H9 (cell line): ENCODE data around the gene UNC13C. TPM values are rescaled to one million over a fixed set of nuclear protein-coding genes. Genes with fewer than 3 reads are reported as not detected.

Source experiments
- DNase-seq: peaks from one replicate; pipeline ENCODE4 v3.0.0-alpha.2; 2017
- H2AFZ ChIP-seq: one replicate; pipeline ENCODE4 v1.6.1; 2013; ENCODE audit warnings: mild to moderate bottlenecking, low read length, control low read depth, moderate library complexity
- H2AK5ac ChIP-seq: 2 replicates; pipeline ENCODE4 v1.6.1; 2013; ENCODE audit warnings: low read length, control low read depth, mixed read lengths; ENCODE audit not compliant: insufficient read length
- H2BK120ac ChIP-seq: one replicate; pipeline ENCODE4 v1.6.1; 2013; ENCODE audit warnings: low read depth, mild to moderate bottlenecking, low read length, control low read depth, inconsistent platforms; ENCODE audit not compliant: poor library complexity, severe bottlenecking
- H2BK12ac ChIP-seq: 2 replicates; pipeline ENCODE4 v1.6.1; 2013; ENCODE audit warnings: low read length, control low read depth, mixed read lengths, low read depth; ENCODE audit not compliant: insufficient read length
- H2BK15ac ChIP-seq: 2 replicates; pipeline ENCODE4 v1.6.1; 2013; ENCODE audit warnings: low read depth, low read length, control low read depth
- H2BK20ac ChIP-seq: one replicate; pipeline ENCODE4 v1.6.1; 2013; ENCODE audit warnings: low read depth, mild to moderate bottlenecking, low read length, control low read depth, inconsistent platforms; ENCODE audit not compliant: poor library complexity, severe bottlenecking
- H2BK5ac ChIP-seq: 2 replicates; pipeline ENCODE4 v1.6.1; 2013; ENCODE audit warnings: low read length, control low read depth, mixed read lengths; ENCODE audit not compliant: insufficient read length
- H3K14ac ChIP-seq: 2 replicates; pipeline ENCODE4 v1.6.1; 2013; ENCODE audit warnings: low read length, control low read depth; ENCODE audit not compliant: insufficient read depth
- H3K18ac ChIP-seq: 2 replicates; pipeline ENCODE4 v1.6.1; 2013; ENCODE audit warnings: low read depth, mild to moderate bottlenecking, mixed read lengths, low read length, control low read depth; ENCODE audit not compliant: insufficient read length
- H3K23ac ChIP-seq: 2 replicates; pipeline ENCODE4 v1.6.1; 2013; ENCODE audit warnings: low read length, control low read depth, mixed read lengths, low read depth; ENCODE audit not compliant: insufficient read length
- H3K23me2 ChIP-seq: 2 replicates; pipeline ENCODE4 v1.6.1; 2013; ENCODE audit warnings: low read depth, mild to moderate bottlenecking, mixed read lengths, low read length, control low read depth; ENCODE audit not compliant: insufficient read length, poor library complexity, severe bottlenecking
- H3K27ac ChIP-seq: 2 replicates; pipeline ENCODE4 v1.5.1; 2013; ENCODE audit warnings: low read length, control low read depth, mixed read lengths, low read depth; ENCODE audit not compliant: insufficient read length
- H3K27me3 ChIP-seq: 2 replicates; pipeline ENCODE4 v1.6.1; 2013; ENCODE audit warnings: low read length, control low read depth, inconsistent platforms; ENCODE audit not compliant: insufficient read depth
- H3K4ac ChIP-seq: 2 replicates; pipeline ENCODE4 v1.6.1; 2013; ENCODE audit warnings: low read depth, mild to moderate bottlenecking, control low read depth, inconsistent platforms, low read length, moderate library complexity
- H3K4me1 ChIP-seq: 2 replicates; pipeline ENCODE4 v1.6.1; 2013; ENCODE audit warnings: low read length, control low read depth, inconsistent platforms; ENCODE audit not compliant: insufficient read depth
- H3K4me2 ChIP-seq: 2 replicates; pipeline ENCODE4 v1.6.1; 2013; ENCODE audit warnings: low read length, control low read depth, mixed read lengths; ENCODE audit not compliant: insufficient read length, insufficient read depth
- H3K56ac ChIP-seq: 2 replicates; pipeline ENCODE4 v1.6.1; 2013; ENCODE audit warnings: low read depth, mild to moderate bottlenecking, mixed read lengths, low read length, control low read depth; ENCODE audit not compliant: insufficient read length
- H3K79me1 ChIP-seq: 2 replicates; pipeline ENCODE4 v1.6.1; 2013; ENCODE audit warnings: low read depth, mild to moderate bottlenecking, moderate library complexity, low read length, control low read depth, inconsistent platforms; ENCODE audit not compliant: insufficient read depth, poor library complexity, severe bottlenecking
- H3K79me2 ChIP-seq: 2 replicates; pipeline ENCODE4 v1.6.1; 2013; ENCODE audit warnings: low read length, control low read depth, inconsistent platforms; ENCODE audit not compliant: insufficient read depth
- H3K9ac ChIP-seq: 2 replicates; pipeline ENCODE4 v1.6.1; 2013; ENCODE audit warnings: low read length, control low read depth, mixed read lengths; ENCODE audit not compliant: insufficient read length; ENCODE audit errors: extremely low read depth
- H3K9me3 ChIP-seq: one replicate; pipeline ENCODE4 v1.6.1; 2013; ENCODE audit warnings: low read depth, low read length, inconsistent platforms; ENCODE audit not compliant: control insufficient read depth
- H3T11ph ChIP-seq: one replicate; pipeline ENCODE4 v1.6.1; 2013; ENCODE audit warnings: mild to moderate bottlenecking, low read length, control low read depth, inconsistent platforms
- H4K20me1 ChIP-seq: one replicate; pipeline ENCODE4 v1.6.1; 2013; ENCODE audit not compliant: control insufficient read depth, insufficient read length, insufficient read depth
- H4K5ac ChIP-seq: 2 replicates; pipeline ENCODE4 v1.6.1; 2013; ENCODE audit warnings: low read depth, mild to moderate bottlenecking, mixed read lengths, low read length, control low read depth; ENCODE audit not compliant: insufficient read length
- H4K8ac ChIP-seq: replicated peaks from 2 replicates; pipeline ENCODE4 v1.6.1; 2013; ENCODE audit warnings: low read length, control low read depth, mixed read lengths, low read depth; ENCODE audit not compliant: insufficient read length
- H4K91ac ChIP-seq: 2 replicates; pipeline ENCODE4 v1.6.1; 2013; ENCODE audit warnings: low read depth, mild to moderate bottlenecking, moderate library complexity, mixed read lengths, low read length, control low read depth; ENCODE audit not compliant: insufficient read length
- H3K27ac Mint-ChIP-seq, 3 experiments: 2 replicates in 2 of 3; 3 replicates in 1 of 3; pipeline ENCODE4 v1.8.0; 2020 to 2021; ENCODE audit warnings: mixed read lengths in 3 of 3, mild to moderate bottlenecking in 1 of 3, moderate library complexity in 1 of 3
- H3K27me3 Mint-ChIP-seq: 2 replicates; pipeline ENCODE4 v1.8.0; 2021; ENCODE audit warnings: low read depth, mild to moderate bottlenecking, moderate library complexity, mixed read lengths
- H3K36me3 Mint-ChIP-seq, 3 experiments: 2 replicates in 2 of 3; 3 replicates in 1 of 3; pipeline ENCODE4 v1.8.0; 2020 to 2021; ENCODE audit warnings: low read depth in 3 of 3, mixed read lengths in 3 of 3; ENCODE audit not compliant: insufficient read depth in 1 of 3
- H3K4me1 Mint-ChIP-seq, 2 experiments: 2 replicates each; pipeline ENCODE4 v1.8.0; 2020; ENCODE audit warnings: mixed read lengths in 2 of 2
- H3K4me3 Mint-ChIP-seq, 2 experiments: 2 replicates in 1 of 2; 3 replicates in 1 of 2; pipeline ENCODE4 v1.8.0; 2020 to 2021; ENCODE audit warnings: mild to moderate bottlenecking in 2 of 2, mixed read lengths in 2 of 2, moderate library complexity in 1 of 2
- H3K9me3 Mint-ChIP-seq, 2 experiments: 2 replicates in 1 of 2; 3 replicates in 1 of 2; pipeline ENCODE4 v1.8.0; 2020; ENCODE audit warnings: mild to moderate bottlenecking in 2 of 2, mixed read lengths in 2 of 2, moderate library complexity in 1 of 2
- WGBS: extraction: QIAGEN DNeasy Blood & Tissue Kit; methylation state at CpG from one replicate; pipeline ENCODE4 v1.1.7; 2013; ENCODE audit warnings: missing lambda C conversion rate, low lambda C conversion rate, mixed read lengths; ENCODE audit not compliant: insufficient read length; ENCODE audit errors: extremely low coverage; 5-methylcytosine and 5-hydroxymethylcytosine counted together
- total RNA-seq: library from RNA; stranded (reverse); gene quantifications from 2 replicates; pipeline ENCODE4 v1.2.1, GENCODE V29; 2021
- TF ChIP-seq, protein P1 (sequence below): fragments of 200-600 bp; sonication (generic); conservative IDR thresholded peaks from 3 replicates; pipeline ENCODE4 v1.8.0; 2021; ENCODE audit warnings: antibody characterized with exemption, mild to moderate bottlenecking

The UNC13C gene
- total RNA-seq, 1 experiment from 2014 or later: 0.02 TPM

DNA sequence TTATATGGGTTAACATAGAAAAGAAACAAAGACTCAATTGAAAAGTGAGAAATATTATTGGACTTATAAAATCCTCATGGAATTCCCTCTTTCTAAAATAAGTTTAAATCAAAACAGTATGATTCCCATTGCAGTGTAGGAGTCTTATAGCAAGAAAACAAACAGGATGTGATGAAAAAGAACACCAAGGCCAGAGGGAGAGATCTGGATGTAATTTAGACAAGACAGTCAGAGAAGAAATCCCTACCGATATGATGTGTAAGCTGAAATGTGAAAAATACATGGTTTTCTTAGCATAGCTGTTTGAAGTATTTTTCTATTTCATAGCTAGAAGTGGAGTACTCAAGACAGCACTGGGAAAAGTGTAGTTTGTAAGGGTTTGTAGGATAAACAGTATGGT, 697.0 kb downstream of the UNC13C start:
- no peak overlapping the region for H2BK5ac ChIP-seq
- no peak overlapping the region for H3K56ac ChIP-seq
- H3K4me2 ChIP-seq: no peak overlapping the region
- TF ChIP-seq, protein P1, sequence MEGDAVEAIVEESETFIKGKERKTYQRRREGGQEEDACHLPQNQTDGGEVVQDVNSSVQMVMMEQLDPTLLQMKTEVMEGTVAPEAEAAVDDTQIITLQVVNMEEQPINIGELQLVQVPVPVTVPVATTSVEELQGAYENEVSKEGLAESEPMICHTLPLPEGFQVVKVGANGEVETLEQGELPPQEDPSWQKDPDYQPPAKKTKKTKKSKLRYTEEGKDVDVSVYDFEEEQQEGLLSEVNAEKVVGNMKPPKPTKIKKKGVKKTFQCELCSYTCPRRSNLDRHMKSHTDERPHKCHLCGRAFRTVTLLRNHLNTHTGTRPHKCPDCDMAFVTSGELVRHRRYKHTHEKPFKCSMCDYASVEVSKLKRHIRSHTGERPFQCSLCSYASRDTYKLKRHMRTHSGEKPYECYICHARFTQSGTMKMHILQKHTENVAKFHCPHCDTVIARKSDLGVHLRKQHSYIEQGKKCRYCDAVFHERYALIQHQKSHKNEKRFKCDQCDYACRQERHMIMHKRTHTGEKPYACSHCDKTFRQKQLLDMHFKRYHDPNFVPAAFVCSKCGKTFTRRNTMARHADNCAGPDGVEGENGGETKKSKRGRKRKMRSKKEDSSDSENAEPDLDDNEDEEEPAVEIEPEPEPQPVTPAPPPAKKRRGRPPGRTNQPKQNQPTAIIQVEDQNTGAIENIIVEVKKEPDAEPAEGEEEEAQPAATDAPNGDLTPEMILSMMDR: no peak
- H2BK120ac ChIP-seq: no peak overlapping the region
- no peak overlapping the region for H3T11ph ChIP-seq
- no peak overlapping the region for H3K27ac ChIP-seq
- H4K5ac ChIP-seq: no peak overlapping the region
- DNase-seq: no peak
- no peaks in the 10 kb centered on the region for H4K20me1 ChIP-seq
- H3K4me1 ChIP-seq: no peaks in the 10 kb centered on the region
- H3K14ac ChIP-seq: no peak overlapping the region
- H3K79me1 ChIP-seq: no peaks in the 10 kb centered on the region
- H3K79me2 ChIP-seq: no peaks in the 10 kb centered on the region
- H2AFZ ChIP-seq: no peak overlapping the region
- H3K23ac ChIP-seq: no peak overlapping the region
- no peak overlapping the region for H2AK5ac ChIP-seq
- H3K27me3 ChIP-seq: no peaks in the 10 kb centered on the region
- Mint-ChIP-seq H3K4me3 (no peak overlapping the region), H3K4me1 (no peaks in the 10 kb centered on the region), H3K27ac (no peak overlapping the region), H3K36me3 (peaks cover 2 to 16% (median 3%) of the 10 kb centered on the region in 3 experiments; a peak in 5 of 7 replicates), H3K9me3 (peaks cover 29 to 32% of the 10 kb centered on the region in 2 experiments), H3K27me3 (no peaks in the 10 kb centered on the region)
- no peak overlapping the region for H4K91ac ChIP-seq
- no peak overlapping the region for H4K8ac ChIP-seq
- H3K18ac ChIP-seq: no peak overlapping the region
- H2BK15ac ChIP-seq: no peak overlapping the region
- no peak overlapping the region for H3K9ac ChIP-seq
- no peak overlapping the region for H2BK12ac ChIP-seq
- no peak overlapping the region for H3K4ac ChIP-seq
- no peaks in the 10 kb centered on the region for H3K23me2 ChIP-seq
- H3K9me3 ChIP-seq: no peaks in the 10 kb centered on the region
- no peak overlapping the region for H2BK20ac ChIP-seq
- WGBS: no CpG with 5 or more reads among the region's 1 CpG
